Ovary (tissue), 3 donors: ENCODE results near the gene PRKCI.

Experiments used
- POLR2A ChIP-seq: fragments of 450-650 bp; IDR thresholded peaks from one replicate; pipeline ENCODE4 v1.6.1; 2017; ENCODE audit warnings: antibody characterized with exemption, mild to moderate bottlenecking, moderate library complexity
- TF ChIP-seq, protein P1 (sequence below), 3 donors: fragments of 450-650 bp in 2 of 3; fragments of 200-600 bp in 1 of 3; IDR thresholded peaks; one replicate each; pipeline versions ENCODE4 v1.5.1 to v1.8.0; 2016 to 2022; ENCODE audit warnings: antibody characterized with exemption in 3 of 3, mild to moderate bottlenecking in 1 of 3
- donor health status: DM: no; HTN: no; CAD: no.

DNA sequence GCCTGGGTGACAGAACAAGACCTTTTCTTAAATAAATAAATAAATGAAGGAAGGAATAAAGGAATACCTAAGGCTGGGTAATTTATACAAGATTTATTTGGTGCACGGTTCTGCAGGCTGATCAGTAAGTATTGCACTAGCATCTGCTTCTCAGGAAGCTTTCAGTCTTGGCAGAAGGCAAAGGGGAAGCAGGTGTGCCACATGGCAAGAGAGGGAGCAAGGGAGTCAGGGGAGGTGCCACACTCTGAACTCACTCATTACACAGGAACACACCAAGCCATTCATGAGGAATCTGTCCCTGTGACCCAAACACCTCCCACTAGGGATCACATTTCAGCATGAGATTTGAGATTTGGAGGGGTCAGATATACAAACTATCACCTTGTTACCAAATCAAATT lies 56.4 kb downstream of the PRKCI start:
- no peak for TF ChIP-seq POLR2A
- TF ChIP-seq, protein P1, sequence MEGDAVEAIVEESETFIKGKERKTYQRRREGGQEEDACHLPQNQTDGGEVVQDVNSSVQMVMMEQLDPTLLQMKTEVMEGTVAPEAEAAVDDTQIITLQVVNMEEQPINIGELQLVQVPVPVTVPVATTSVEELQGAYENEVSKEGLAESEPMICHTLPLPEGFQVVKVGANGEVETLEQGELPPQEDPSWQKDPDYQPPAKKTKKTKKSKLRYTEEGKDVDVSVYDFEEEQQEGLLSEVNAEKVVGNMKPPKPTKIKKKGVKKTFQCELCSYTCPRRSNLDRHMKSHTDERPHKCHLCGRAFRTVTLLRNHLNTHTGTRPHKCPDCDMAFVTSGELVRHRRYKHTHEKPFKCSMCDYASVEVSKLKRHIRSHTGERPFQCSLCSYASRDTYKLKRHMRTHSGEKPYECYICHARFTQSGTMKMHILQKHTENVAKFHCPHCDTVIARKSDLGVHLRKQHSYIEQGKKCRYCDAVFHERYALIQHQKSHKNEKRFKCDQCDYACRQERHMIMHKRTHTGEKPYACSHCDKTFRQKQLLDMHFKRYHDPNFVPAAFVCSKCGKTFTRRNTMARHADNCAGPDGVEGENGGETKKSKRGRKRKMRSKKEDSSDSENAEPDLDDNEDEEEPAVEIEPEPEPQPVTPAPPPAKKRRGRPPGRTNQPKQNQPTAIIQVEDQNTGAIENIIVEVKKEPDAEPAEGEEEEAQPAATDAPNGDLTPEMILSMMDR (IDR thresholded peaks at IDR 0.05) = no peak
